NCI-H2029 treated with DMSO at 0.1 percent for 48 hours (cell line): ENCODE data around the gene CCDC3.
"Not testable (repeated sequence)": the region's sequence is repeated elsewhere in the genome, so short reads cannot be mapped to it uniquely, and the experiment has no call there.

ENCODE experiments used
- DNase-seq: peaks from one replicate; lab custom pipeline; 2025; lab: John Stamatoyannopoulos, UW

Gene CCDC3

DNA sequence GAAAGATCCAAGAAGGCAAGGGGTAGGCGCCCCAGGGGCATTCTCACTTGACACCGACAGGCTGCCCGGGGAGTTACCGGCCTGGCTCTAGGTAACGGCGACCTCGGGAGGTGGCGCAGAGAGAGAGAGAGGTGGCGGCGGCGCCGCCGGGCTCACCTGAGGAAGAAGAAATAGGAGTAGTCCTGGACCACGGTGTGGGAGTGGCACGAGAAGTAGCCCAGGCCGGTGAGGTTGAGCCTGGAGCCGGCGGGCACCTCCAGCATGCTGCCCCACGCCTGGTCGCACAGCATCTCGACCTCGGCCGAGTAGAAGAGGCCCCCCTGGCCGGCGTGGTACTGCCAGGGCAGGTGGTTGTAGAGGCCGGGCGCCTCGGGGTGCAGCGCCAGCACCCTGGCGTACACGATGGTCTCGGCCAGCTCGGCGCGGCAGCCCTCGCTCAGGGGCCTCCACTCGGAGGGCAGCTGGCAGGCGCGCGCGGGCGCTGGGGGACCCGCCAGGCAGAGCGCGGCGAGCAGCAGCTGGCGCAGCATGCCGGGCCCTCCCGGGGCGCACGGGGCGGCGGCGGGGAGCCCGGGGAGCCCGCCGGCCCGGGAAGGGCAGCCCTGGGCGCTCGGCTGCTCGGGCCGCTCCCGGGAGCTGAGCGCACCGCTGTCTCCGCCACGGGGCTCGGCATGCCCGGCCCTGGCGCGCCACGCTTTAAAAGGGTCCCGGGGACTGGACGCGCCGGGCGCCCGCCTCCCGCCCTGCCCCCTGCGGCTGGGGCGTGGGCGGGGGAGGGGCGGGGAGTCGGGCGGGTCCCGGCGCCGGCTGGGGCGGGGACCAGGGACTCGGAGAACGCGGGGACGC, at the start of gene CCDC3:
Gene CCDC3, minus strand, starts transcription at position 673 of the 846 bp plus-strand sequence. Its CDS starts 143 bp downstream, at position 530.
- DNase-seq = no peak

DNA sequence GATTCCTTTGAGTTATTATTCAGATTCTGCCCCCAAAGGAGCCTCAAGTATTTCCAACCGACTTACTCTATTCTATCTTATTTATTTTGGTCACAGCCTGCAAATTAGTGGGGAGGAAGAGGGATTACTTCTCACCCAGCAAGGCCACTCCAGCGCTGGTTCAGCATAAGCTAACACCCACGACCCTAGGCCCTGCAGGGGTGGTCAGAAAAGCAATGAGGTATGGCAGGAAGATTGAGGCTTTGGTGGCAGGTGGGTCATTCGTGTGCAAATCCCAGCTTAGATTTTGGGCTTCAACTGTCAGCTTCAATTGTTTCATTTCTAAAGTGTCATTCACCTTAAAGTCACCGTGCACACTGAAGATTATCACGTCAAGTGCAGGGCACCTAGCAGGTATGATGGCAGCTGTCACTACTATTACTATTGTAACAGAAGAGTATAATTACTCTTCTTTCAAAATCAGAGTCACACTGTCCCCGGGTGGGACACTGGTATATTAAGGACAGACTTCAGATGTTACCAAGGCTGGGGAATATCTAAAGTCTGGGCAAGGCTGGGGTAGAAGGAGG, 49.7 kb upstream of the CCDC3 start:
- no peak for DNase-seq

DNA sequence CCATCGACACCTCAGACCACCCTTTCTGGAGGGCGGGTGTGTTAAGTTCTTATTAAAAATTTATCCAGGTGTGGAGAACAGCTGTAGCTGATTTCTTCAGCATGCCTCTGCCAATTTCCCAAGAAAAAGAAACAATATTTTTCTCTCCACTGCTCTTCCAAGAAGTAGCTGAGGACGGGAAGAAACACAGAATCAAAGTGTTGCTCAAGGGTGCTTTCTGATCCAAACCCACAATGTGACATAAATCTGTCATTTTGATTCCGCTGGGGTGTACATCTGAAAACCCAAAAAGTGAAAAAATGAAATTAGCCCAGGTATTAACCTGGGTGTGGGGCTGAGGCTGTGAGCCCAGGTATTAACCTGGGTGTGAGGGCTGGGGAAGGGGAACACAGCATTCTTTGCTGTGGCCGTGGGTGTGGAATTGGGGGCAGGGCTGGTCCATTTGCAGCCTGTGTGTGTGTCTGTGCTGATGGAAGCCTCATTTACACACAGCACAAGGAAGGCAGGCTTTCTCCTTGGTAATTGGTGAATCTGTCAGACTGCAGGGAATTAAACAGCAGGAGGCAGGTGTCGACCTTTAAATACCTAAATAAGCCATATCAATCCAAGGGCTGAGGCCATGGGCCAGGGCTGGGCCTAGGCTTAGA, 48.4 kb upstream of the CCDC3 start:
- no peak for DNase-seq

DNA sequence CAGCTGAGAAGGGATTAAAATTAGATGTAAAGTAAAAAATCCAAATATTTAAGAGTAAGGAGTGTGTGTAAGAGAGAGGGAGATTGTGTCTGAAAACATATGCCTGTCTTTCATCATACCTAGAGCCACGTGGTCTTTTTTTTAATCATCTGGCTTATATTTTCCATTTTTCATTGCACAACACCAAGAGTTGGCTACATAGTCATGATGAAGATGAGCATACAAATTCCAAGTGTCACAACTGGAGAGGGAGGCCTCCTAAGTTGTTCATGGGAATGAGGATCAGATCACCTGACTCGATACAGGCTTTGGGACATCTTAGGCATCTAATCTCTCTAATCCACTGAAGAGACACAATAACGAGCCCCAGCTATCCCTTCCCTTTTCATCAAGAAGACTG, 47.2 kb upstream of the CCDC3 start:
- DNase-seq = no peak

DNA sequence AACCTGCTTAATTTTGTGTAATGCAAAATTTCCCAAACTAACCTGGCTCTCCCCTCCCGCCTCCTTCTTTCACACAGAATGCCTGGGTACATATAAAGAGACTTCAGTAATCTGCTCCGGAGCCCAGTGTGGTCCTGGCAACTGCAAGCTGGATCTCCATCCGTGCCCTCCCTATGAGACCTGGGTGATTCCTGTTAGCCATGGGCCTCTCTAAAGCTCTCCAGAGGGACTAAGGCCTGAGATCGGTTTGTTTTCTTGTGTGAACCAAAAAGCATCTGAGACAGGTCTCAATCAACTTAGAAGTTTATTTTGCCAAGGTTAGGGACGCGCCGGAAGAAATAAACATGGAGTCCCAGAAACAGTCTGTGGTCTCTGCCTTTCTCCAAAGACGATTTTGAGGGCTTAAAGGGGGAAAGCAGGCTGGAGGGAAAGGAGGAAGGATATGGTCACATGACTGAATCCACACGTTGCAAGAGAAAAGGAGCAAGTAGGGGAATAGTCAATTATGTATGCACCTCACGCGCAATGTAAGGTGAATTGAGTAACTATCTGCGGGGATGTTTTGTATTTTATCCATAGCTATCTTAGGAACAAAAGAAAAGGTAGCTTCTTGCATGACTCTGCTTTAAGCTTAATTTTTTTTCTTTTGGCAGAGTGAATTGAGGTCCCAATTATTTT, 46.2 kb upstream of the CCDC3 start:
- DNase-seq = no peak

DNA sequence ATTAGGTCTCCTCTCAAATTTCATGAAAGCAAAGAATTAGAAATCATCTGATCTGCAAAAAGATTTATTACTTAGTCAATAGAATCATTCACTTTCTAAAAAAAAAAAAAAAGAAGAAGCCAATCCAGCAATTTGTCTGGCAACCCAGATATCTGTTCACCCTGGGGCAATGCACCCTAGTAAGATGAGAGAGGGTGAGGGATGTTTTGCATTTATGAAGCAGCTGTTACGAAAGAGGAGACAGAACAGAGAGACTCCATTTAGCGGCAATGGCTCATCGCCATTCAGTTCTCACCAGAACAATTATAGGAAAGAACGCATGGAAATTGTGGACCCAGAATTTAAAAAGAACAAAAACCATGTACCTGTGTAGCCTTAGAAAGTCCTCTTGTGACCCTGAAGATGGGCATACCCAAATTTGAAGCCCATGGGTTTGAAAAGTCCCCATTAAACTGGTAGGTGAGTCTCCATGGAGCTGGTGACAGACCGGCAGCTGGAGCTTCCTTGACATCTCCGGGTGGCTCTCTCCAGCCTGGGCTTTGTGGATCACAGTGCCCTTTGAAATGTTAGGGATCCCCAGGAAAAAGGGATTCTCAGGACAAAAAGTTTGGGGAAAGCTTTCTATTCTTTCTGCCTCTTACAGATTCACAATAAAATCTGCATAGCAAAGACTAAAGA, 45.5 kb upstream of the CCDC3 start:
- DNase-seq = no peak

DNA sequence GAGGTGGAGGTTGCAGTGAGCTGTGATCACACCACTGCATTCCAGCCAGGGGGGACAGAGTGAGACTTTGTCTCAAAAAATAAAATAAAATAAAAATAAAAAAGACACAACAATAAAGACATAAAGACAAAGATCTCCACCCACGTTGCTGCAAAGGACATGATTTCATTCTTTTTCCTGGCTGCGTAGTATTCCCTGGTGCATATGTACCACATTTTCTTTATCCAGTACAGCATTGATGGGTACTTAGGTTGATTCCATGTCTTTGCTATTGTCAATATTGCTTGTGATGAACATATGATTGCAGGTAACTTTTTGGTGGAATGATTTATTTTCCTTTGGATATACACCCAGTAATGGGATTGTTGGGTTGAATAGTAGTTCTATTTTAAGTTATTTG, 42.0 kb upstream of the CCDC3 start:
- DNase-seq = no peak

DNA sequence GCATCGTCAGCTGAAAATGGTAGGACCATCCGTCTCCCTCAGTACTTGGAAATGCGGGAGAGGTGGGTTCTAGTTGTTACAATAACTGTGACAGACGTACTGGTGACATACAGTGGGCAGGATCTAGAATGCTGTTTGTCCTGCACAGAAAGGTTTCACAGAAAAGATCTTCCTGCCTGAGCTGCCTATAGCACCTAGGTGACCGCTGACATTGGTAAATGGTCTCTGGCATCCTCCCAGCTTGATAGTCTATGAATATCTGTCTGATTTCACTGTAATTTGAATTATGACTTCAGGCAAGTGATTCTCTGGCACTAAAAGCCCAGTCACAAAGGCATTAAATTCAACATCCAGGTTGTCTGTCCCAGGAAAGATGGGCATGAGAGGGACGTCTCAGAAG, 38.2 kb upstream of the CCDC3 start:
- DNase-seq = no peak

DNA sequence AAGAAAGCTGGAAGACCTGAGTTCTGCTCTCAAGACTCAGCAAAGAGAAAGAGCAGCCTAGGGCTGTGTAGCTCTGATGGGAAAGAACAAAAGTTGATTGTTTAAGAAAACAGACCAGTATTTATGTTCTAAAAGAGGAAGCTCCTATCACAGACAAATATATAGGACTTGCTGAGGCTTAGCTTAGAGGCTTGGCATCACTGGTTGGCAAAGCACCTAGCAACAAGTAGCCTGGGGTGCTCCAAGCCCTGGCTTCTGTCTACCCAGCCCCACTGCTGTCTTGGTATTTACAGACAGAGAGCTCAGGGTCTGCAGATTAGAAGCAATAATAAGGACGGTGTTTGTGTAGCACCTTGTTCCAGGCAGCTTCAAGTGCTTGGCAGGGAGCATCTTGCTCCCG, 36.9 kb upstream of the CCDC3 start:
- no peak for DNase-seq

DNA sequence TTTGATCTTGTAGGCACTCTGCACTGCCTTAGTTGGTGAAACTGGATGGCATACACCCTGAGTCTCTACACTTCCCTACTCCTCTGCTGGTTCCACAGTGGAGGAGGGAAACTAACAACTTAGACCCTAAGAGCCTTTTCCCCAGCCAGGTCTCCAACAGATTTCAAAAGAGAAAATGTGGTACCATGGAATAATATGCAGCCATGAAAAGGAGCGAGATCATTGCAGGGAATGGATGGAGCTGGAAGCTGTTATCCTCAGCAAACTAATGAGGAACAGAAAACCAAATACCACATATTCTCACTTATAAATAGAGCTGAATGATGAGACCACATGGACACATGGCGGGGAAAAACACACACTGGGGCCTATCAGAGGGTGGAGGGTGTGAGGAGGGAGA, 36.3 kb upstream of the CCDC3 start:
- DNase-seq = no peak

DNA sequence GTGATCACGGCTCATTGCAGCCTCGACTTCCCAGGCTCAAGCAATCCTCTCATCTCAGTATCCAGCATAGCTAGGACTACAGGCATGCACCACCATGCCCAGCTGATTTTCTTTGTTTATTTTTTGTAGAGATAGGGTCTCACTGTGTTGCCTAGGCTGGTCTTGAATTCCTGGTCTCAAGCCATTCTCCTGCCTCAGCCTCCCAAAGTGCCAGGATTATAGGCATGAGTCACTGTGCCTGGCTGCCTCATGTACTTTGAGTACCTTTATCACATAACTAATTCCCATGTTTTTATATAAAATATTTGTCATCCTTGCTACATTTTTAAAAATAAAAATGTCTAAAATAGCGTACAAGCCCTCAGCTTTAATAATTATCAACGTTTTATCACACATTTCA, 35.3 kb upstream of the CCDC3 start:
- no peak for DNase-seq

DNA sequence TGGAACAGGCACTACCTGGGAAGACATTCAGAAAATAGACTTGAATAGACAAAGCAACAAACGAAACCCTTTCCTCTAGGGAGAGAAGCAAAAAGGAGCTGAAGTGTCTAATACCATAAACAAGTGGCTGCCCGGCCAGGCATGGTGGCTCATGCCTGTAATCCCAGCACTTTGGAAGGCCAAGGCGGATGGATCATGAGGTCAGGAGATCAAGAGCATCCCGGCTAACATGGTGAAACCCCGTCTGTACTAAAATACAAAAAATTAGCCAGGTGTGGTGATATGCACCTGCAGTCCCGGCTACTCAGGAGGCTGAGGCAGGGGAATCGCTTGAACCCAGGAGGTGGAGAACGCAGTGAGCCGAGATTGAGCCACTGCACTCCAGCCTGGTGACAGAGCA, 34.2 kb upstream of the CCDC3 start:
- not testable (repeated sequence) for DNase-seq

DNA sequence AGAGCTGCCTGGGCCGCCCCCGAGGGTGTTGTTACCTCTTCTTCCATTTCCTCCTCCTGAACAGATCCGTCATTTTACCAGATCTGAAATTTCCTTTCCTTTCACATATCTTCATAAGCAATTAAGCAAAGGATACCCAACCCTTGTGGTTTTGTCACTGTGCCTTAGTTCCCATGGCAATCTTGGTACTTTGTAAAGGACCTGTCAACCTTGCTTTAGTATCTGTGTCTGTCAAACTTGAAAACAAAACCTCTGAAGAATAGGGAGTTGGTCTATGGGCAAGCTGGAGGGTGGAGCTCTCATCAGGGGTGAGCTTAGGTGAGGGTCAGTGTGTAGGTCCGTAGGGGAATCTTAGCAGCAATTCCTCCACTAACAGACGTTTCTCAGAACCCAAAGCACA, 25.4 kb upstream of the CCDC3 start:
- no peak for DNase-seq

DNA sequence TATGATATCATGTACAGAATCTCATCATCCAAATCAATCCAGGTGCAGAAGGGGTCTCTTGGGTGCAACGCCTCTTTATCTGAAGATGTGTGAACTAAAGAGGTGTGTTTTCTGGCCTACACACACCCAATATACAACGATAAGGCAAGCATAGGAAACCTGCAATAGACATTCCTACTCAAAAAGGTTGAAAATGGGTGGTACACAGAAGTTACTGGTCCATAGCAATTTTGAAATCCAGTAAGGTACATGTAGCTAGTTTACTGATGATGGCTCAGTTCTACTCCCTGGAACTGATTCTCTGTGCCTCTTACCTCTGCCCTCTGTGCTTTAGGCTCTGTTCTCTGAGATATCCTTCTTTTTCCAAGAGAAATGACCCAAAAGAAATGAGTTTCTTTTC, 22.2 kb upstream of the CCDC3 start:
- no peak for DNase-seq

DNA sequence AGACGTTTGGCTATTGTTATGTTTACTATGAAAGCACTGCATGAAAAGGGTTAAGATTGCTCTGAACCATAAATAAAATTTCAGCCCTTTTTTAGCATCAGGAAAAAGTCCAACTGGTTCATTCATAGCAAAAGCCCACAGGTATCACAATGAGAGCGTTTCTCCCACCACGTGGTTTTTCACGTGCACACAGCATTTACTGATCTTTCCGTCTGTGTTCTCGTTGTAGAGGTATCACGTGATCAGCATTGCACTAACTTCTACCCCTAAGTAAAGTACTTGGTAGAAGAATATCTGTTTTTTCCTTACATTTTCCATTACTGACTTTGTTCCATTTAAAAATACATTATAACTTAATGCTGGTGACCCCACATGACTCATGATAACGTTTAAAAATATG, 17.8 kb upstream of the CCDC3 start:
- no peak for DNase-seq

DNA sequence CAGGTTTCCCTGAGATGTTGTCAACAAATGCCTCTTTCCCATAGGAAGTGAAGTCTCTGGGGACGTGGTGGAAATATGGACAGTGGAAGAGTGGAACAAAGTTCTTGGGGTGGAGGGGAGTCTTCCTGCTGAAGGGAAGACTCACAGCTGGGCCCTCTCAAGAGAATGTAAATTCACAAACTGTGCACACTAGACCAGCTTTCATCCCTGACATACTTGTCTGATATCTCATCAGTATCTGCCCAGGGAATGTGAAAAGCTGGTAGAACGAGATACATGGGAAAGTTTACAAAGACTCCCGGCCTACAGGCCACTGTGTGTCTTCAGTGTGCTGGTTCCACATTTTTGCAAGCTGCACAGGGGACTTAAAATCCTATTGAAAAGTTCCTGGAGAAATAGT, 16.7 kb upstream of the CCDC3 start:
- DNase-seq = no peak

DNA sequence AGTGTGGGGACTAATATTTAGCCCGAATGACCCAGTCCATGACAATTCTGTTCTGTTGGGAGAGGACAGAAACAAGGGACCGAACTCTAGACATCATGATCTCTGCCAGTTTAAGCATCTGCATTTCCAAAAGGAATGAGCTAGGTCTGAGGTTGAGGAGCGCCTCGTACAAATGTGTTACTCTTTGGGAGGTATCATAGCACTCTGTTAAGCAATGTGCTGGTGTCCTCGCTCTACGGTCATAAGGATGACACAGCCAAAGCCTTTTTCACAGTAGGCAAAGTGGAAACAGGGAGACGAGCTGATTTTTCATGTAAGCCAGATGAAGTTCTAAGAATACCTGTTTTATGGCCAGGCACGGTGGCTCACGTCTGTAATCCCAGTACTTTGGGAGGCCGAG, 15.4 kb upstream of the CCDC3 start:
- no peak for DNase-seq

DNA sequence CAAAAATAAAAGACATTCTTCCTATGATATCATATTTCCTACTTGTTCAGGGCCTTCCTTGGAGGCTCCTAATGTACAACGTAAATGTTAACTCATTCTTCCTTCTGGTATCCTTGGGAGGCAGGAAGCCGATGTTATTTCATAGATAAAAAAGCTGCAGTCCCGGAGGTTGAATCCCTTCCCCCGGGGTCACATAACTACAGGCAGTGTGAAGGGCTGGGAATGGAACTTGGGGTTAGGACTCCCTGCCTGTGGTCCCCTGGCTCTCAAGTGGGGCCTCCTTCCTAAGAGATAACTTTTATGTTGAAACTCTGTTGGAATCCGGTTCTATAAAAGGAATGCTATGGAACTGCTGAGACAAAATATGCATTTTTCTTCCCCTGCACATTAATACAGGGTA, 14.9 kb upstream of the CCDC3 start:
- DNase-seq = no peak

DNA sequence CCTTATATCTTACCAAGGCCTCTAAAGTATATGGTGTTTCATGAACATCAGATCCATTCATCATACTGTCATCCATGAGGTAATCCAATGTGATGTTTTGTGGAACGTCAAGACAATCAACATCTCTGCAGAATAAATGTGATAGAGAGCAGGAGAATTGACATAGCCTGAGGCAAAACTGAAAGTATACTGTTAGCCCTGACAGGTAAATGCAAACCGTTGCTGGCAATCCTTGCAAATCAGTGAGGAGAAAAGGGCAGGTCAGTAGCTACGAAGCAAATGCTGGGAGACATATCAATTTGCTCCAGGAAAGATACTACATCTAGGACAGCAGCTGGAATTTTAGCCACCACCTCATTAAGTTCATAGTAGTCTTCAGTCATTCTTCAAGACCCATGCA, 4.5 kb upstream of the CCDC3 start:
- DNase-seq = no peak

DNA sequence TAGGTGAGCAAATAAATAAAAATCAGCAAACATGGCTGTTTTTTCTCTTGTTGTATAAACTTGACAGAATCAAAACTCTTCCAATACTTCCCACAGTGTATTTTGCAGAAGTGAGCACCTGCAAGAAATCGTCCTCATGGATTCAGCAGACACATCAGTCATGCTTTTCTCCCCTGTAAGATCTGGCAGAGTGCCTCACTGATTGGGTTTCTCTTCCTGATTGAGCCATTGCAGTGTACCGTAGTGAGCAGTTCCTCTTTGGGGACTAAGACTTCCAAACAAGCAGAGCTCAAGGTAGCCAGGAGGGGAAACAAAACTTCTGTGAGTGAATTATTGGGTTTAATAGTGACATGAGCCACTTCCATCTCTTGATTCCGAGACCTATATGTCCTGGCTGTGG, 2.2 kb upstream of the CCDC3 start:
- DNase-seq = no peak

DNA sequence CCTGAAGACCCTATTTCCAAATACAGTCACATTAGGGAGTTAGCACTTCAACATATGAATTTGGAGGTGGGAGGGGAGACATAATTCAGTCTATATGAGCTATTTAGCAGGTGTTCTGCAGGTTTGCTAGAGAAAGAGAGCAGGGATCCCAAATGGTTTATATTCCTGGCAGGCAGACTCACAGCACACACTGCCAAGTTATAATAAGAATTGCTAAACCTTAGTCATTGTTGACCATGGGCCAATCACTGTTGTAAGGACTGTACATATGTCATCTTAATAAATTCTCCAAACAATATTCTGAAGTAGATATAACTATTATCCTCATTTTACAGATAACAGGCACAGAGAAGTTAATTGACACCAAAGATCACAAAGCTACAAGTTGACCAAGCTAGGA, 1.5 kb upstream of the CCDC3 start:
- no peak for DNase-seq

DNA sequence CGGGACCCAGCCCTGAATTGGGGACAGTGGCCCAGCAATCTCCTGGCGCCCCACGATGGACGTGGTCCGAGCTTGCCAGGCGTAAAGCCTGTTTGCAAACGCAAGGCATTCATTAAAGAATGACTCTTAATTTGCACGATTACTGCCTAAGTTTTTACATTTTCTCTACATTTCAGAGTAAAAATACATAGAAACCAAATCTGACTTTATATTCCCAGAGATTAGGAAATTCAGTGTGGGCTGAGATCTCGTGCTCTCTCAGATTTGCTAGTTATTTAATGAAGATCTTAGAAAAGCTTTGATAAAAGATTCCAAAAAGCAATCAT, 337 bp upstream of the CCDC3 start:
- DNase-seq = no peak

DNA sequence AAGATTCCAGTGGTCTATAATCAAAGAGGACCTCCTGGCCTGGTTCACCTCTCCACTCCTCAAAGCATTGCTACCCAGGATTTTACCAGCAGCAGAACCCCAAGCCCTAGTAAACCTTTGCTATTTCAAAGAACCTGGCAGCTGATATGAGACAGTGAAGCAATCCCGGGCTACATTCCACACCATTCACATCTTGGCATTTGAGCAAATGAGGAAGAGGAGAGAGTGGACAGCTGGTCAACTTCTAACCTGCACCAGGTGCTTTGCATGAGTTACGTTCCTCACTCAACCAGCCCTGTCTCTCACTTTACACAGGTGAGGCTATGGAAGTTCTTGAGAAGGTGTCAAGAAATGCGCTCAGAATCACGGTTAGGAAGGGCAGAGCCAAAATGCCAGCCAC, 1.1 kb downstream of the CCDC3 start:
- DNase-seq = no peak
